GM19351 (cell line): ENCODE results near the gene FILIP1L.

Experiments
- ATAC-seq: cut with Tn5 transposase; IDR thresholded peaks from one replicate; pipeline ENCODE4 v1.9.1; 2021; ENCODE audit warnings: mild to moderate bottlenecking, moderate library complexity; ENCODE audit not compliant: unreplicated experiment

FILIP1L gene

DNA sequence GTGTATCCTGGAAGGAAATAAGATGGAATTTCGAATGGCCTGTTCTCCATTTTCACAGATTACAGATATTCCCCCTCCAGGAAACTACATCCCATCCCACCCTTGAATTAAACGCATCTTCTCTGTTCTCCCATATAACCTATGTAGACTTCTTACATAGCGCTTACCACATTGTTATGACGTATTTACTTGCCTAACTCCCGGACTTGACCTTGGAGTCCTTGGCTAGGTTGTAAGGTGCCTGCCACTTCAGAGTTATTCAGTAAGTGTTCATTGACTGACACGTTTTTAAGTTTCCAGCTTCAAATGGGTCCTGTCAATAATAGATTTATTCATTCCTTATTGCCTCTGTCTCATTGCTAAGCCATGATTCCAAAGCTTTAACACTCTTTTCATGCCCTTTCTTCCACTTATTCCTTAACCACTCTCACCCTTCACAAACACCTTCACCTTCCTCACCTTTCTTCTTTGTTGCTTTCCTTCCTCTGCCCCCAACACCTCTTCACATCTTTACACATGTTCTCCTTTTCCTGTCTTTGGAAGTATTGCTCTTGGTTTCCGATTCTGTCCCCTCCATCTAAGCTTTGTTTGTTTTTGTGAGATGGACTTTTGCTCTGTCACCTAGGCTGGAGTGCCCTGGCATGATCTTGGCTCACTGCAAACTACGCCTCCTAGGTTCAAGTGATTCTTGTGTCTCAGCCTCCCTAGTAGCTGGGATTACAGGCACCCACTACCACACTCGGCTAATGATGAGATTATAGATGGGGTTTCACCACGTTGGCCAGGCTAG, 158.3 kb downstream of the FILIP1L start:
- ATAC-seq = no peak

DNA sequence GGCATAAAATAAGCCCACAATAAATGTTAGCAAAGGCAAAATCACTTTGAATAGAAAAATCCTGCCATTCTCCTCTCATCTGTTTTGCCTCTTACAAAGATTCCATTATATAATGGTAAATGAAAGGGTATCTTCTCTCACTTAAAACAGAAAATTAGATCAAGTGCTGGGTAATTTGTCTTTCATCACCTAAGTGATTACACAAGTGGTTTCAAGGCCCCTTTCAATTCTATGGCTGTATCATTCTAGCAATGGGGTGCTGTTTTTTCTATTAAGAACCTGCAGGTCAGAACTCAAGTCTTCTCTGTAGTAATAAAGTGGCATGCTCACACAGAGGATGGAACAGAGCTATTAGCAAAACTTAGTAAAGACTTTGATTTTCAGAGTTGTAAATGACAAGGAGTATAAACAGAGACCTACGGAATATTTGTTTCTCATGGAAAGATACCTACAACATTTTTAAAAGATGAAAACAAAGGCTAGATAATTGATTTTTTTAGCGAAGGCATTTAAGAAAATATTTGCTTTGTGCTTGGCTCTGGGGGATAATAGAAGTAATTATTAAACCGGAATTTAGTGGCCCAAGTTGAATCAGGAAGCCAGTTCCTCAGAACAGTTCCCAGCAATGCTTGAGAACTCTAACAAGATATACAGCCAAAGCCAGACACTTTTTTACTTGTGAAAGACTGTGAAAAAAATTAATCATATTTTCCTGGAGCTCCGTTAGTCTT, 159.2 kb downstream of the FILIP1L start:
- no peak for ATAC-seq

DNA sequence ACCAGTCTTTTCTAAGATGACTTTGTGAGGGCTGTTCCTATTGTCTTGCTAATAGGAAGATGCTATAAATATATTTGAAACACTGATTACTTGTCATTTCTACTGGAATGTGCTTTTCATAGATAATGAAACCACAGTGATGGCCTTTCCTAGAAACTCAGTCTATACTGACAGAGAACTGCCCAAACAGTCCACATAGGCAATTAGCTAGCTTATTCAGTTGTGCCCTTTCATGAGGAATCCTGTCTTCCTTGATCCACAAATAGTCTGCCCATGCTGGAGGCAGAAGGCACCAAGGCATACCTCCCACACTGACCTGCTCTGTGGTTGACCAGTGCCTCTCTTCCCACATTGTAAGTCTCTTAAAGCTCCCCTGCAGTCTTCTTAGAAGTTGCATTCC, 160.7 kb downstream of the FILIP1L start:
- no peak for ATAC-seq

DNA sequence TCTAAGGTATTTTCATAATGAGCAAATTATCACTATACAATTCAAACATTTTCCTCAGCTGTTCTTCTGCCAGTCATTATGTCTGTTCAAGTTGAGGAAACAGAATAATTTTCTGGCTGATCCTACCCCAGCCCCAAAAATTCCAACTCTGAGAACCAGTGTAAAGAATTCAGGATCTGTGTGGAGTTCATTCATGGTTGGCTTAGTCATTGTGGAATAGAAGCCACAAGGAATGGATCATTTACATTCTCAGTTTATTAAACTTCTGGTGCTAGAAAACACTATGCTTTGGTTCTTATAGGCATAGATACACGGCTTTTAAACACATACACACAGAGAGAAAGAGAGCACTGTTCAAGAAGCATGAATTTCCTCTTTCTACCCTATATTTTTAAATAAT, 162.0 kb downstream of the FILIP1L start:
- no peak for ATAC-seq

DNA sequence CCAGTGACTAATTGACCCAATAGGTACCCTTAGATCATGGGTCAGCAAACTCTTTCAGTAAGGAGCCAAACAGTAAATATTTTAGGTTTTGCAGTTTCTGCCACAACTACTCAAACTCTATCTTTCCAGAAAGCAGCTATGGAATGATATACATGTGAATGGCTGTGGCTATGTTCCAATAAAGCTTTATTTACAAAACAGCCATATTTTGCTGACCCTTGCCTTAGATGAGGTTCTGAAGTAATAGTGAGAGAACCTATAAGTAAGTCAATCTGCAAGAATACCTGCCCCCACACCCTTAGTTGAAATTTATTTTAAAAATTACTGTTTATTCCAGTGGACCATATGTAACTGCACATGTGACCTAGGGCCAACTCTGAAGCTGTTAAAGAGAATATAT, 162.6 kb downstream of the FILIP1L start:
- ATAC-seq = no peak

DNA sequence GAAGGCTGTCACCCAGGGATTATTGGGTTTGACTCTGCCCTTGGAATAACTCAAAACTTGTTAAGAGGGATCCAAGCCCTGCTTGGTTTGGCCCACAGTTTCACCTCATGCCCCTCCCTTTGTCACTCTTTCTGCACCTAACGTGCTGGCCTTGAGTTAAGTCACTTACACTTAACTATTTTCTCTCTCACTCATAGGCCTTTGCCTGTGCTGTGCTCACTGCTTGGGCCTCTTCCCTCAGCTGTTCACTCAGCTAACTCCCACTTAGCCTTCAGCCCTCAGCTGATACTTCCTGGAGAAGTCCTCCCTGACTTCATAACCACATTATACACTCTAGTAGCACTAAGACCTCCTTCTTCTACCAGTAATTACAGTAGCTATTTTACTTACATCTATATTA, 163.4 kb downstream of the FILIP1L start:
- no peak for ATAC-seq

DNA sequence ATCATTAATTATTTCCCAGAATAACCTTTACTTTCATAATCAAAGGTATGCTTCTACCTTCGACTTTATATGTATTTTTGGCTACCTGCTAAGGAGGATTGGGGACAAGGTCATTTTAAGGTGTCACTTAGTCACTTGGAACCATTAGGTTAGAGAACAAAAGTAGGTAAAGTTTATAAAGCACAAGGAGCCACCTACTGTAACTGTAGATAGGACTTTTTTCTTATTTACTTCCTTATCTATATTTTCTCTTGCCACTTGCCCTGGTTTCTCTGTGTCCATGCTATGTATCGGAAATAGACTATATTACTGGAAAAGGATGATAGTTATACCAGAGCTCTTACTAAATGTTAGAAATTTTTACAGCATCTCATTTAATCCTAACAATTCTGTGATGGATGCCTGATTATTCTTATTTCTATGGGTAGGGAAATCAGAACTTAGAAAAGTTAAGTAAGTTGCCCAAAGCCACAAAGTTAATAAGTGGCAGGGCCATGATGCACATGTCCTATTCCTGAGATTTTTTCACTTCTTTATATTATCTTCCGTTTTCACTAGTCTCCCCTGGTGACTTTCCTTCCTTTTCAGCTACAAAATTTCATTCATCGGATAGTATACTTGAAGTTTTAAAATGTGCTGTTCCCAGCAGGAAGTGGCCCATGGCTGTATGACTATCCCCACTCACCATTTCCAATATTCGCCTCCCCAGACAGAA, 164.2 kb downstream of the FILIP1L start:
- ATAC-seq = no peak

DNA sequence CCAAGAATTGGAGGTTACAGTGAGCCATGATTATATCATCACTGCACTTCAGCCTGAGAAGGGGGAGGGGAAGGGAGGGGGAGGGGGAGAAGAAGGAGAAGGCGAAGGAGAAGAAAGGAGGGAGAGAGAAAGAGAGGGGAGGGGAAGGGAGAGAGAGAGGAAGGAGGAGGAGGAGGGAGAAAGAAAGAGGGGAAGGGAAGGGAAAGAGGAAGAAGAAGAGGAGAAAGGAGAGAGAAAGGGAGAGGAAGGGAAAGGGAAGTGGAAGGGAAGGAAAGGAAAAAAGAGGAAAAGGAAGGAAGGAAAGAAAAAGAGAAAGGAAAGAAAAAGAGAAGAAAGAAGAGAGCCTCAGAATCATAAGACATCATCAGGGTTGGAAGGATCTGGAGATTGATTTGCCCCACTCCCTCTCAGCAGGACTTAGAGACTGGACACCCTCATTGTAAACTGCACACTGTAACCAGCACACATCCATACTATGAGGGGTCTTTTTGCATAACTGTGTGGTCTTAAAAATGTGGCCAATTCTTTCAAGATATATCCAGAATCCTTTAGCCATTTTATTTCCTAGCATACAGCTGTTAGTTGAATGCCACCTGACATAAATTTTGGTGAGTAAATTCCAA, 165.7 kb downstream of the FILIP1L start:
- no peak for ATAC-seq

DNA sequence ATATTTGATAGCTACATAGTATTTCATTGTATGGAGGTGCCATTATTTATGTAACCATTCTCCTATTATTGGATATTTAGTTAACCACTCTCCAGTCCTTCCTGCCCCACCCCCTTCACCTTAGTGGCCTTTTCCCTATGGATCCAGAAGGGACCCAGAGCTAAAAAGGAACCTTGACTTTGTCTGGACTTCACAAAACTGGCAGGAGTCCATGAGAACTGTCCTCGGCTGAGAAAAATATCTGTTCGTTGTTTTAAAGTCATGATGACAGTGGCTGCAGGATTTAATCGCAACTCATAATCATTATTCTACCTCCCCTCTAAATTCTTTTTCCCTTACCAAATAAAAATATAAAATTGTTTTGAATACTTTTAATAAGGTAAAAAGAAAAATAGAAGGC, 166.9 kb downstream of the FILIP1L start:
- ATAC-seq = no peak

DNA sequence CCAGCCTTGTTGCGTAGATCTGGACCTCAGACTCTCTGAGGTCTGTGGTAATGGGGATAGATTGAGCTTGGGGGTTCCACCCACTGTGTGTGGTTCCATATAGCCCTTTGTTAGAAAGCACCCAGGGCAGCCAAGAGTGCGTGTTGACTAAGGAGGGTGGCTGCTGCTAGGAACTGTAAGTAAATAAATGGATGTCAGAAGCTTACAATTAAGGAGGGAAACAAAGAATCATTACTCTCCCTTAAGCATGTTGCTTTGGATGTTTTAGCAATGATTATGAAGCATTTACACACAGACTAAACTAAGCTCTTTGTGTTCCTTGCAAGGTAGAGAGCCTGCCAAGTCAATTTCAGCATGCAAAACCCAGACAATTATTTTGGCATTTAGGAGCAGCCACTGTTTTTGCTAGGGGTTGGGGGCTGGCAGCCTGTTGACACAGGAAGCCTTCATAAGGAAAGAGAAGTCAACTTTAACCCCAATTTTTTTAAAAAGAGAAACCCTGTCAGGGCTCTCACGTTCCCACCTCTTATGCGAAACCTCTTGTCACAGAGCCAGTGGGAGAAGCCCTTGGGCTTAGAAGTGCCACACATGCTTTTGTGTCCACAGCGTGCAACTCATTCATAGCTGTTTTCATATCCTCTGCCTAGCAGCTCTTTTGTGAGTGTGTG, 168.8 kb downstream of the FILIP1L start:
- no peak for ATAC-seq

DNA sequence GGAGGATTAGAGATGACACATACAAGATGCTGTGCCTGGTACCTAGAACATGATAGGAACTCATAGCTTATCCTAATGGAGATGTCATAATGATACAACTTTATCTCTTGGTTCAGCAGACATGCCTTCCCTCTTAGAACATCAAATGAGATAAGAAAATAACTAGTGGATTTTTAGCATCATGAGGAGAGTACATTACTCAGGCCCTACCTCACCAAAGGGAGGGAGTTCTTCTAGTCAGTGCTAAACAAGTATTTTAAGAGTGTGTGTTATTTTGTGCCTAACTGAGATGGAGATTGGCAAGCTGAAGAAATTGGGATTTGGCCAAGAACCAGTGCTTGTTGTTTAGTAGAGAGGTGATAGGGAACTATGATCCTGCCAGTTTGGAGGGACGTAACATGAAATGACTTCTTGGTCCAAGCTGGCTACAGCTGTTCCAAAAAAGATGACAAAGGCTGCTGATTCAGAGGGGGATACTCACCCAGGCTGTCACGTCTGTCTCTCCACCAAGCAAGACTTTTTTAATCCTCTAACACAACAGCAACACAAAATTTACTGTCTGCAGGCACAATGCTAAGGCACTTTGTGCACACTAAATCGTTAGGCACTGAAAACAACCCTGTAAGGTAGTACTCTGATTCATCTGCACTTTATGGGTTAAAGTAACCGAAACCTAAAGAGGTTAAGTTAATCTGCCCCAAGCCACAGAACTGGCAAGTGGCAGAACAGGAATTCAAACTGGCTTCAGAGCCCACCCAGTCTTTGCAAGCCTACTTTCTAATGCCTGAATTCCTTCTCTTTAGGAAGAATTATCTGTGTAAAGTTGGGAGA, 170.2 kb downstream of the FILIP1L start:
- ATAC-seq = no peak

DNA sequence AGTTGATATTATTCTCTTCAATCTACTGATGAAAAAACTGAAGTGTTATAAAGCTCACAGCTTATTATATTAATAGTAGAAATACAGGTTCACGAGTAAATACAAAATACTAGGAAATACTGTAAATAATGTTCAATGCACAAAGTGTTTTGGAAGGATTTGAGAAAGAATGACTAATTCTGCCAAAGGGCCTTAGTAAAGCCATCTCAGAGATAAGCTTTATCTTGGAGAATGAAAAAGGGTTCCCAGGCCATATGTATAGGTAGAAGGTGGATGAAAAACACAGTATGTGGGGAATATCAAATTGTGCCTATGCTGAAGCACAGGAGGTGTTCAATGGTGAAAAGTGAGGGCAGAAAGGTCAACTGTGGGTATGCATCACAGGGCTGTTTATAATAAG, 173.1 kb downstream of the FILIP1L start:
- no peak for ATAC-seq

DNA sequence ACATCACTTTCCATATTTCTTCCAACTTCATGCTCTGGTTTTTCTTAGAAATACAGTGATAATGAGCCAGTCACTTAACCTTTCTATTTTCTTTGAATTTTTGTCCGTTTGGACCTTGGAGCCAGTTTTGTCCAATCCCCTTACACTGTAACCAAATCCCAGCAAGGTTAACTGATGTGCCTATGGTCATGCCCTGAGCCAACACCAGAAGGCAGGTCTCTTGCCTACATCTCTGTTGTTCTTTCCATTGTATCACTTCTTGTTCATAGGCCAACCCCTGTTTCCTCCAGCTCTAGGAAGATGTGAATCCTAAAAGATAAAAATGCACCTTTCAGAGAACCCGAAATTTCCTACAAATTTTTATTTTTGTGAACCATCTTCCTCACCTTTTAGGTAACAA, 174.0 kb downstream of the FILIP1L start:
- no peak for ATAC-seq

DNA sequence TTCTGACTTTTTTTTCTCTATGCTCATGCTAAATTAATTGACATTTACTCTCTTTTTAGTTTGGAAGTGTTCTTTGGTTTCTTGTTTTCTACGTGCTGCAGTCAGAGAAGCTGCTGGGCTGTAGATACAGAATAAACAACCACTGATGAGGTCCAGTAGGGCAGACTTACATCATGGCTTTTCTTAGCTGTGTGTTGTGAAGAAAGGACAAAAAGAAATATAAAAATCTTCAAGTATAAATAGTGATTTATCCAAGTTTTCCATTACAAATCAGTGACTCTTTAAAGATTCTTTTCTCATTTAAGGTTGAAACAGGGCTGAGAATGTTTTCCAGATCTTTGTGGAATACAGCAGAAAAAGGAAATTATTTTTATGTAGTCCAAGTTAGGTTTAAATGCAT, 174.4 kb downstream of the FILIP1L start:
- no peak for ATAC-seq

DNA sequence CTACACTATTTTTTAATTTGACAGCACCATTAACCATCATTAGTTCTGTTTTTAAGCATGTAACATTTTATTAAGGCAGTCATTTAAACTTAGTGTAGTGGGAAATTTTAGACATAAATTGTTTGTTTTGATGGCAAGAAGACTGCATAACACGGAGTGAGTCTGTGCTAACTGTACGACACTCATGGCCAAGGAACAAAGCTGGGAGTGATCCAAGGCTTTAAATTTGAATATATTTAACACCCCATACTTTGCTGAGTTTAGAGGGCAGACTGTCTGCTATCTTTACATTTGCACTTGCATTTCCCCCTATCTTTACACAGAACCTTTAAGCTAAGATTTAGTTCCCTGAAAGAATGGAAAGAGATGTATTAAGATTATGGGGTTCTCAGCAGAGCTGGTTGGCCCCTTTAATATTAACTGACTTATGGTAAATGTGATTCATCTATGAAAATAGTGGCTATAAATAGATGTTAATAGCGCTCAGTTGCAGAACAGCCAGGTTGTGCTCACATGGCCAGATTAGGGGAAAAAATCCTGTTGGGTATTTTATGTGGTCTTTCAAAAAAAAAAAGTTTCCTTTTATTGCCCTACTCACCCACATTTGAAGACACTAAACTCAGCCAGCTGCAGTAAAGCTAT, 175.9 kb downstream of the FILIP1L start:
- ATAC-seq = peak; percentile 30

DNA sequence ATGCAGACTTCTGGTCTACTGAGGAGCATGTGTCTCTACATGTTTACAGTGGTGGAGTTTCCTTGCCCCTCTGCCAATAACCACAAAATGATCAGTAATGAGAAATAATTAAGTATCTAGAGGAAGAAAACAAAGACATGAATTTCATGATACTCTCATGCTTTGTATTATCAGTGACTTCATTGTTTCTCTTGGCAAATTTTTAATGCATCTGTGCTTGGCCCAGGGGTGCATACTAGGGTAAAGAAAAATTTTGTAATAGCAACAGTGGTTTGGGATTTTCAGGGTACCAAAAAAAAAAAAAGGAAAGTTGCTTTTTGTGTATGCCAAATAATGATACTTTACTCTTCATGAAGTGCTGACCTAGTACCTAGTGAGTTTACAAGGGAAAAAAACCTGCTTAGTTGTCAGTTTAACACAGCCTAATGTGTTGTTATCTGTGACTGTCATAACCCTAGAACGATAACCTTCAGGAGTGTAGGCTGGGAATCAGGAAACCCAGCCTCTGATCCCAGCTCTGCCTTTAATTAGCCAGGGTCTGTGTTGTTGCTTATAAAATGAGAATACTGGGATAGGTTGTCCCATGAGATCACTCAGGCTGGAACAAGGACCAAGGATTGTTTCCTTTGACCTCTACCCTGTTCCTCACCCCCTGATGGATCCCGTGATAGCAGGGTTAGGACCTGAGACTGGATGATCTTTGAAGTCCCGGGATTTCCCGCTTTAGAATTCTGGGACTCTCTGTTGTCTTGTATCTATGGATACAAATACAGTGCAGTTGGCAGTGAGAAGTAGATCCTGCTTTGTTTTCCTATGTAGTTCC, 179.1 kb downstream of the FILIP1L start:
- ATAC-seq = no peak

DNA sequence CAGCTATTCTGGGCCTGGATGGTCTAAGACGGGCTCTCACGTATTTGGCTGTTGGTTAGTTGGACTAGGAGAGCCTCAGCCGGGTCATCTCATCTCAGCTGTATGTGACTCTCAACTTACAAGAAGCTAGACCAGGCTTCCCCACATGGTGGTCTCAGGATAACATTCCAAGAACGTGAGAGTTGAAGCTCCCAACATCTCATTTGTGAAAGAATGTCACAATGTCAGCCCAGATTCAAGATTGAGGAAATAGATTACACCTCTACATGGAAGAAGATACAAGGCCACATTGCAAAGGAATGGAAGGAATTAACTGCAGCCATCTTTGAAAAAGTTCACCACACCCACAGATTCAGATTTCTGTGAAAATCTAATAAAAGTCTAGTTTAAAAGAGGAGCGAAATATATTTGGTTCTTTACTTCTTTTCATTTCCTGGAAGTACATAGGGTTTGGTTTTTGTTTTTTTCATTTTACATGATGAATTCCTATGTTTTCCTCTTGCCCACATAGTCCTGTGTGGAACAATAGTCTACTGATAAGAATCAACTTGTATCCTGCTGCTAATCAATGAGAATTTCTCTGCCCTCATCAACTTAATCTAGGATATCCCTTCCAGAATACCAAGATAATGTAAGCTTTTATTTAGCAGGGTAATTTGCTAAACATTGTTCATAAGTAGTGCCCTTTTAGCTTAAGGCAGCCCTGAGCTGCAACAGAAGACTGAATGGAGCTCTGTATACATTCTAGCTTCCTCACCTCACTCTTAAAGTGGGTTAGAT, 180.1 kb downstream of the FILIP1L start:
- ATAC-seq = no peak

DNA sequence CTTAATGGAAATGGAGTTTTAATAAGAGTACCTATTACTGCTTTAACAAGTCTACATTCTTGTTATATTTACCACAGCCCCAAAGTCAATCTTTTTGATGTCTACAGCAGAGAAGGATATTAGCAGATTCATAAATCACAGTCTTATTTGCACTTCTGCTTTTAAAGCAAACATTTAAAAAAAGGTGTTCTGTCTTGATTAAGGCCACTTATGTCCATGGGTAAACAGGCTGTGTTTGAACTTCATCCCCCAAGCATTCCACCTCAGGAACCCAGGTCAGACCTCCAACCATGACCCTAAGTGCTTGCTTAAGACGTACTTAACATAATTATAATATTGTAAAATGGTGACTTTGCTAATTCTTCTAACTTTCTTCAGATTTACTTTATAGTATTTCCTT, 183.2 kb downstream of the FILIP1L start:
- no peak for ATAC-seq
